ENCODE results near the gene DIP2C.
"Not testable (repeated sequence)": the region's sequence is repeated elsewhere in the genome, so short reads cannot be mapped to it uniquely, and the experiment has no call there.

DIP2C gene

GRCh38 chr10:514137-514671 lies 175.3 kb downstream of the DIP2C start:
- DNase-seq (ENCODE audit: low spot score), result peak; percentile 75

GRCh38 chr10:513393-513792 lies 176.1 kb downstream of the DIP2C start:
- no peak for DNase-seq (ENCODE audit: low spot score)

- DNase-seq (ENCODE audit: low spot score), result not testable (repeated sequence)
These were observed 176.8 kb downstream of the DIP2C start for GRCh38 chr10:512661-513060.

- no peak for DNase-seq (ENCODE audit: low spot score)
These were observed 177.6 kb downstream of the DIP2C start for GRCh38 chr10:511849-512191.

GRCh38 chr10:511101-511848 lies 178.2 kb downstream of the DIP2C start:
- peak; percentile 91 for DNase-seq (ENCODE audit: low spot score)

- no peak for DNase-seq (ENCODE audit: low spot score)
These were observed 179.0 kb downstream of the DIP2C start for GRCh38 chr10:510415-510881.

GRCh38 chr10:509361-510102 lies 179.9 kb downstream of the DIP2C start:
- DNase-seq (ENCODE audit: low spot score), result no peak

GRCh38 chr10:508726-509125 lies 180.7 kb downstream of the DIP2C start:
- no peak for DNase-seq (ENCODE audit: low spot score)

- DNase-seq (ENCODE audit: low spot score), result no peak
These were observed 181.5 kb downstream of the DIP2C start for GRCh38 chr10:507908-508444.

- DNase-seq (ENCODE audit: low spot score), result no peak
These were observed 182.1 kb downstream of the DIP2C start for GRCh38 chr10:507355-507699.

- no peak for DNase-seq (ENCODE audit: low spot score)
These were observed 182.8 kb downstream of the DIP2C start for GRCh38 chr10:506451-507354.

GRCh38 chr10:505419-505818 lies 184.0 kb downstream of the DIP2C start:
- DNase-seq (ENCODE audit: low spot score), result no peak

GRCh38 chr10:504806-505205 lies 184.7 kb downstream of the DIP2C start:
- DNase-seq (ENCODE audit: low spot score), result no peak

GRCh38 chr10:504121-504611 lies 185.3 kb downstream of the DIP2C start:
- DNase-seq (ENCODE audit: low spot score), result no peak

- no peak for DNase-seq (ENCODE audit: low spot score)
These were observed 187.9 kb downstream of the DIP2C start for GRCh38 chr10:501596-501995.

- no peak for DNase-seq (ENCODE audit: low spot score)
These were observed 188.6 kb downstream of the DIP2C start for GRCh38 chr10:500876-501275.

GRCh38 chr10:499991-500390 lies 189.5 kb downstream of the DIP2C start:
- no peak for DNase-seq (ENCODE audit: low spot score)

GRCh38 chr10:498760-499435 lies 190.6 kb downstream of the DIP2C start:
- DNase-seq (ENCODE audit: low spot score), result no peak

- DNase-seq (ENCODE audit: low spot score), result no peak
These were observed 191.5 kb downstream of the DIP2C start for GRCh38 chr10:497898-498451.

GRCh38 chr10:497289-497688 lies 192.2 kb downstream of the DIP2C start:
- no peak for DNase-seq (ENCODE audit: low spot score)

GRCh38 chr10:494556-494955 lies 194.9 kb downstream of the DIP2C start:
- DNase-seq (ENCODE audit: low spot score), result no peak
